GM18508 (cell line): Measurements from ENCODE around the gene SBF2.

Source experiments
- ATAC-seq: cut with Tn5 transposase; IDR thresholded peaks from one replicate; pipeline ENCODE4 v1.9.1; 2021; ENCODE audit warnings: moderate number of reproducible peaks; ENCODE audit not compliant: insufficient read depth, unreplicated experiment

SBF2 gene

GRCh38 chr11:10317776-10318526 is 23.9 kb upstream of the SBF2 start:
- peak; percentile 51 for ATAC-seq

GRCh38 chr11:10317151-10317755 is 23.2 kb upstream of the SBF2 start:
- no peak for ATAC-seq

- no peak for ATAC-seq
These were observed 21.1 kb upstream of the SBF2 start for GRCh38 chr11:10315083-10315482.

- ATAC-seq: no peak
These were observed 20.4 kb upstream of the SBF2 start for GRCh38 chr11:10314199-10315072.

GRCh38 chr11:10311802-10312201 is 17.8 kb upstream of the SBF2 start:
- ATAC-seq: no peak

- ATAC-seq: no peak
These were observed 16.4 kb upstream of the SBF2 start for GRCh38 chr11:10310301-10310841.

GRCh38 chr11:10309163-10310093 is 15.4 kb upstream of the SBF2 start:
- ATAC-seq: no peak

- ATAC-seq: no peak
These were observed 14.4 kb upstream of the SBF2 start for GRCh38 chr11:10308201-10308954.

- peak; percentile 58 for ATAC-seq
These were observed 13.6 kb upstream of the SBF2 start for GRCh38 chr11:10307400-10308200.

GRCh38 chr11:10307022-10307399 is 13.0 kb upstream of the SBF2 start:
- ATAC-seq: no peak

GRCh38 chr11:10305964-10306918 is 12.2 kb upstream of the SBF2 start:
- no peak for ATAC-seq

- ATAC-seq: no peak
These were observed 11.4 kb upstream of the SBF2 start for GRCh38 chr11:10305262-10305963.

- ATAC-seq: no peak
These were observed 10.7 kb upstream of the SBF2 start, which contains the start of gene ADM for GRCh38 chr11:10304495-10305261. Gene ADM (plus strand): TSS chr11:10305073. CDS start chr11:10305701, 628 bp downstream.

- no peak for ATAC-seq
These were observed 9.7 kb upstream of the SBF2 start for GRCh38 chr11:10303558-10304363.
